Nucleus accumbens (tissue), 56 donors: ENCODE measurements around the gene ATP6V0D1.
A peak's percentile ranks its signal among the peaks of the same experiment; 100 is the strongest.

Experiments
- DNase-seq, 56 donors: peaks; one replicate each; lab custom pipeline; 2025; lab: John Stamatoyannopoulos, UW

The ATP6V0D1 gene

GRCh38 chr16:67396159-67397035 lies 84.6 kb downstream of the ATP6V0D1 start:
- peak in 24 of 56 donors; percentile 9 to 74 (median 40) for DNase-seq

- no peak for DNase-seq
These were observed 85.3 kb downstream of the ATP6V0D1 start for GRCh38 chr16:67395458-67396158.

- no peak for DNase-seq
These were observed 85.9 kb downstream of the ATP6V0D1 start for GRCh38 chr16:67395105-67395457.

- DNase-seq, result peak in 1 of 56 donors; percentile 10
These were observed 86.5 kb downstream of the ATP6V0D1 start for GRCh38 chr16:67394155-67395104.

- DNase-seq, result no peak
These were observed 87.2 kb downstream of the ATP6V0D1 start for GRCh38 chr16:67393788-67394154.

- peak in 55 of 56 donors; percentile 26 to 94 (median 82) for DNase-seq
These were observed 87.7 kb downstream of the ATP6V0D1 start, which contains the start of gene TPPP3 for GRCh38 chr16:67393111-67393787. Gene TPPP3 (minus strand): TSS chr16:67393498. CDS start chr16:67391111, 2,387 bp downstream.

- DNase-seq, result peak in 2 of 56 donors; percentile 25 to 48
These were observed 88.5 kb downstream of the ATP6V0D1 start for GRCh38 chr16:67392301-67393059.

- peak; percentile 45 to 99 (median 92) for DNase-seq
These were observed 89.3 kb downstream of the ATP6V0D1 start for GRCh38 chr16:67391424-67392300.

GRCh38 chr16:67390816-67391423 lies 90.0 kb downstream of the ATP6V0D1 start:
- DNase-seq, result peak in 3 of 56 donors; percentile 33 to 82 (median 56)

DNA sequence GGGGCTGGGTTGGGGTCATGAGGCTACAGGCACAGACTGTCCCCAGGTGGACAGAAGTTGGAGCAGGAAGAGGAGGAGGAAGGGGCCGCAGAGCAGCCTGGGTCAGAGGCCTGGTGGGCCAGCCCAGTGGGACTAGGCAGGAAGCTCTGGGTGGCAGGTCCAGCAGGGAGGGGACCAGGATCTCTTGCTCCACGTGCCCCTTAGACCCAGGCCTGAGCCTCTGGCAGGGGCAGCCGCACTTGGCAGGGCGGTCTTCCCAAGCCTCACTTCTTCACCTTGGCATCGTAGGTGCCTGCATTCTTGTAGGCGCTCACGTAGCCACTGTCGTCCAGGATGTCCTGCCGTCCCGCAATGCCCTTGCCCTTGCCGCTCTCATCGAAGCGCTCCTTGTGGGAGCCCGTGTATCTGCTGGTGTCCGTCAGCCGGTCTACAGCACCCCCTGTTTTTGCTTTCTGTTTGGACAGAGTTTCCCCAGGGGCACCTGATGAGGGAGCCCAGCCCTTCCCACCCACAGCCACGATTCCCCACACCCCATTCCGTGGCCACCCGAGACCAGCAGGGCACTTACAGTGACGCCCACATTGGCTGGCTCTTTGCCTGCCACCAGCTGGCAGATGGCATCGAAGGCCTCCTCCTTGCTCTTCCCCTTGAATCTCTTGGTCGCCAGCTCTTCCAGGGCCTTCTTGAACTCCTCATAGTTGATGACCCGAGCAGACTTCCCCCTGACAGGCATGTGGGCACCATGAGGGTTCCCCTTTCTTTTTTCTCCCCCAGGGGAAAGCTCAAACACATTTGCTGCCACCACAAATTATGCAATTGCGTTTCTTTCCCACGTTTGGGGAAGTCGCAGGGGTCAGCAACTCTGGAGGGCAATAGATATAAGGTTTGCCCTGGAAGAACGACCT lies 90.8 kb downstream of the ATP6V0D1 start:
- DNase-seq, result peak in 43 of 56 donors; percentile 17 to 76 (median 50)

DNA sequence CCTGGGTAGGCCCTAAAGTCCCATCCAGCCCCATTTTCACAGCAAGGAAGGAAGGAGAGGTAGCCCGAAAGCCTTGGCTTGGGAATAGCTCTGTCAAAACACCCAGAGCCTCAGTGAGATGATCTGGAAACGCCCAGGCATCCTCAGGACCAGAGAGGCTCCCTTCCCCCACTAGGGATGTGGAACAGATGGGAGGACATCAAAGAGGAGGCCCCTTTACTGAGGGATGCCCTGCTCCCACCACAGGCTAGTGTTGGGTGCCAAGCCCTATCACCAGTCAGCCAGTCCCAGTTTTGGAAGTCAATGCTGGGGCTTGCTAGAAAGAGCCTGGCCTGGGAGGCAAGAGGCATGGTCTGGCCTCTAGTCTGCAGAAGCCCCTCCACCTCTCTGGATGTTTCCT lies 92.4 kb downstream of the ATP6V0D1 start:
- no peak for DNase-seq

DNA sequence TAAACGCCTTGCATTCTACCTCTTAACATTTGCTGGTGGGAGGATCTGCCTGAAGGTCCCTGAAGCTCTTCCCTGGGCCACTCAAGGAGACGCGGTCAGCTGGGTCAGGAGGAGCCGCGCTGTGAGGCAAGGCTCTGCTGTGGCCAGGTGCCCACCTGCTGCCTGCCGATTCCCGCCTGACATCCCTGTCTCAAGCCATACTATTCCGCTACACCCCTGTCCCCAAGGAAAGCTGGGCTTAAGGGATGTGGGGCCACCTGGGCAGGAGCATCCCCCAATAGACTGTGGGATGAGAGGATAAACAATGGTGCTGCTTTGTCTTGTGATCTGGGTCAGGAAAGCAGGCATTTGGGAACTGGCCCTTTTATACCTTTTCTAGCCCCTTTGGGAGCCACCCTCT lies 92.8 kb downstream of the ATP6V0D1 start:
- DNase-seq, result no peak
